Left lung (tissue), 10 donors: Measurements from ENCODE around the gene MTERF2. TPM values are rescaled to one million over a fixed set of nuclear protein-coding genes. Genes with fewer than 3 reads are reported as not detected.

Source experiments
- ATAC-seq: fragments of 200-7000 bp; cut with Tn5 transposase; one replicate; pipeline ENCODE4 v1.9.1; 2020; ENCODE audit warnings: moderate library complexity
- DNase-seq, 4 donors: peaks; one replicate each; pipeline ENCODE4 v3.0.0-alpha.2; 2013 to 2020
- H3K27ac ChIP-seq, 2 donors: fragments of 200-600 bp; sonication (generic) in 1 of 2; one replicate each; pipeline versions ENCODE4 v1.5.0 to v1.8.0; 2020 to 2021
- H3K27me3 ChIP-seq, 2 donors: fragments of 200-600 bp; sonication (generic) in 1 of 2; one replicate each; pipeline versions ENCODE4 v1.5.0 to v1.8.0; 2020 to 2021
- H3K36me3 ChIP-seq, 2 donors: fragments of 200-600 bp; sonication (generic) in 1 of 2; one replicate each; pipeline versions ENCODE4 v1.5.0 to v1.8.0; 2020 to 2021
- H3K4me1 ChIP-seq, 2 donors: fragments of 200-600 bp; one replicate each; pipeline ENCODE4 v1.8.0; 2021
- H3K4me3 ChIP-seq, 2 donors: fragments of 200-600 bp; sonication (generic) in 1 of 2; one replicate each; pipeline versions ENCODE4 v1.5.0 to v1.8.0; 2020 to 2021; ENCODE audit warnings: mild to moderate bottlenecking in 1 of 2
- H3K9me3 ChIP-seq, 2 donors: fragments of 200-600 bp; sonication (generic) in 1 of 2; one replicate each; pipeline versions ENCODE4 v1.5.0 to v1.8.0; 2020 to 2021
- CTCF ChIP-seq, 2 donors: fragments of 200-600 bp; sonication (generic) in 1 of 2; IDR thresholded peaks; one replicate each; pipeline versions ENCODE4 v1.5.0 to v1.8.0; 2021; ENCODE audit warnings: antibody characterized with exemption in 2 of 2
- intact Hi-C, 2 donors: fragments of 100-400 bp; cut with DNase I; formaldehyde crosslinking; loops; one replicate each; pipeline versions ENCODE4 v1.11.2 to v1.14.2; 2022
- polyA plus RNA-seq, 6 donors: library from polyadenylated mRNA; unstranded; fragments of 120-200 nt; gene quantifications; one replicate each; pipeline ENCODE4 v1.2.1, GENCODE V29; 2013; ENCODE audit not compliant: insufficient read length in 6 of 6
- total RNA-seq, 2 donors: library from RNA; stranded (reverse); fragmentation: NEBNext Ultra II Directional; extraction: Animal tissue kit (Norgen Biotek cat#: 25700); gene quantifications; one replicate each; pipeline ENCODE4 v1.2.1, GENCODE V29; 2021
- donor health status: DM: no; HTN: yes; CAD: no.
- donor health status: DM: no; HTN: no; CAD: no.

The MTERF2 gene
- total and polyA plus RNA-seq, 8 donors, result 10.8 to 49.6 (median 41.1) TPM

- DNase-seq (no peak), ATAC-seq (no peak)
- TF ChIP-seq CTCF (IDR thresholded peaks at IDR 0.05), result no peak
- H3K36me3 ChIP-seq, result peaks cover 0 to 37% of the 10 kb centered on the region in 2 donors
- no peaks in the 10 kb centered on the region for H3K9me3 ChIP-seq
- intact Hi-C loops, result no loop called here
- H3K27me3 ChIP-seq, result no peaks in the 10 kb centered on the region
- H3K4me3 ChIP-seq, result no peak overlapping the region
- H3K4me1 ChIP-seq, result no peaks in the 10 kb centered on the region
- no peak overlapping the region for H3K27ac ChIP-seq
Measured at GRCh38 chr12:106964526-106964925, 22.4 kb downstream of the MTERF2 start.

- no peak overlapping the region for H3K27ac ChIP-seq
- H3K9me3 ChIP-seq, result no peaks in the 10 kb centered on the region
- no peak for DNase-seq
- no peaks in the 10 kb centered on the region for H3K27me3 ChIP-seq
- ATAC-seq, result no peak
- H3K4me3 ChIP-seq, result no peak overlapping the region
- peaks cover 0 to 16% of the 10 kb centered on the region in 2 donors for H3K36me3 ChIP-seq
- H3K4me1 ChIP-seq, result peaks cover 11 to 14% of the 10 kb centered on the region in 2 donors
- intact Hi-C loops, result no loop called here
- no peak for TF ChIP-seq CTCF (IDR thresholded peaks at IDR 0.05)
Measured at GRCh38 chr12:106962286-106962685, 24.7 kb downstream of the MTERF2 start.

DNA sequence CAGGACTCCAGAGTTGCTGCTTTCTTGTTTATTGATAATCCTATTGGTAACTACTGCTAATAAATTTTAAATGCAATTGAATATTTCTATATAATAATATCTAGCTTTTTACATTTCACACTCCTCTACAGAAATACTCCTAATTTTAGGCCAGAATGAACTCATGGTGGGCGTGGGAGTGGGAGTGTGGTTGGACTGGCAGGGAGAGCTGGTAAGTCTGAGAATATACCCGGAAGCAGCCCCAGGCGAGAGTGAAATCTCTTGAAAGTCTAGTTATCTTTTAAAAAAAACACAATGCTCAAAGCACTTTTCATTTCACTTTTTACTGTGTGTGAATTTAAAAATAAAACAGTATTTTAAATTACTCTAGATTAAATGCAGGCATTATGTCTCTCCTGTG, 26.5 kb downstream of the MTERF2 start:
- DNase-seq, result no peak
- intact Hi-C loops, result no loop called here

DNA sequence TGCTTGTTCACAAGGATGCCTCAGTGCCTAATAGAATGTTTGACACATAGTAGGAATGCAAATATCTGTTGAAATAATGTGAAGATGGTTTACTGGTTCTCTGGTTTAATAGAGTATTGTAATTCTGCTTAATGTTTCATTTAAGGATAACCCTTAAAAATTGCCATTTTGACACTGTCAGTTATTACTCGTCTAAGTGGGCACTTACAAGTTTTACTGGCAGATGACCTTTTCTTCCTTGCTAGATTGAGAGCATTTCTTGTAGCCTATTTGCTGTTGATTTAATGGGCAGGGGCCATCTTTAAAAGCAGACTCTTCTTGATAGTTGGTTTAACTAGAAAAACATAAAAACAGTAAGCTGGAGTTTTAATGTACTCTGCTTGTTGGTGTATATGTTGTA, 29.4 kb downstream of the MTERF2 start:
- DNase-seq (no peak), ATAC-seq (no peak)
- H3K36me3 ChIP-seq, result no peaks in the 10 kb centered on the region
- H3K27ac ChIP-seq, result peak overlapping the region in 1 of 2 donors; percentile 15
- no peak for TF ChIP-seq CTCF (IDR thresholded peaks at IDR 0.05)
- intact Hi-C loops, result no loop called here
- peaks cover 0 to 11% of the 10 kb centered on the region in 2 donors for H3K27me3 ChIP-seq
- H3K4me3 ChIP-seq, result peak overlapping the region; percentile 81 to 88
- no peaks in the 10 kb centered on the region for H3K9me3 ChIP-seq
- H3K4me1 ChIP-seq, result peaks cover 11 to 15% of the 10 kb centered on the region in 2 donors

More for the DNA sequence above, 26.5 kb downstream of the MTERF2 start:
- ATAC-seq, result no peak
- Histone ChIP-seq H3K9me3 (no peaks in the 10 kb centered on the region), H3K4me3 (no peak overlapping the region), H3K4me1 (peaks cover 11 to 15% of the 10 kb centered on the region in 2 donors), H3K36me3 (peaks cover 0 to 8% of the 10 kb centered on the region in 2 donors), H3K27me3 (peaks cover 0 to 2% of the 10 kb centered on the region in 2 donors), H3K27ac (no peak overlapping the region)
- TF ChIP-seq CTCF (IDR thresholded peaks at IDR 0.05), result no peak

GRCh38 chr12:106956048-106956578, 30.8 kb downstream of the MTERF2 start:
- intact Hi-C loops, result no loop called here

More at GRCh38 chr12:106956048-106956578, 30.8 kb downstream of the MTERF2 start:
- ATAC-seq (peak; percentile 56), DNase-seq (peak; percentile 76 to 87 (median 82))
- no peak for TF ChIP-seq CTCF (IDR thresholded peaks at IDR 0.05)
- Histone ChIP-seq H3K4me1 (peaks cover 11 to 15% of the 10 kb centered on the region in 2 donors), H3K36me3 (no peaks in the 10 kb centered on the region), H3K4me3 (peak overlapping the region; percentile 81 to 88), H3K27ac (peak overlapping the region; percentile 91 to 98), H3K27me3 (peaks cover 0 to 11% of the 10 kb centered on the region in 2 donors), H3K9me3 (no peaks in the 10 kb centered on the region)
